SK-N-SH (cell line): ENCODE measurements around the gene CDO1. TPM values are rescaled to one million over a fixed set of nuclear protein-coding genes. Genes with fewer than 3 reads are reported as not detected.

Experiments used
- CTCF ChIA-PET: fragments of 300-600, 350-600 bp; formaldehyde crosslinking; extraction: SDS; loops from one replicate; lab custom pipeline; 2021; lab: Yijun Ruan, JAX
- POLR2A ChIA-PET: fragments of 350-600 bp; sonication (Branson Sonifier 250); formaldehyde crosslinking; extraction: SDS; loops from one replicate; lab custom pipeline; 2020; ENCODE audit warnings: antibody characterized with exemption, inconsistent platforms; lab: Yijun Ruan, JAX
- DNase-seq: peaks from one replicate; pipeline ENCODE4 v3.0.0; 2012
- H2AFZ ChIP-seq: fragments of 200-600 bp; sonication (generic); 2 replicates; pipeline ENCODE4 v1.8.1; 2016; ENCODE audit warnings: antibody characterized with exemption, mild to moderate bottlenecking, low read depth
- H3F3A ChIP-seq: fragments of 200-600 bp; sonication (generic); replicated peaks from 2 replicates; pipeline ENCODE3; 2016; ENCODE audit warnings: antibody characterized with exemption, mild to moderate bottlenecking; ENCODE audit not compliant: insufficient read depth
- H3K27ac ChIP-seq, 2 experiments: fragments of 200-500 bp in 1 of 2; fragments of 200-600 bp in 1 of 2; sonication (Bioruptor generic) in 1 of 2; sonication (generic), shearing (Covaris generic) in 1 of 2; 2 replicates each; pipeline versions ENCODE4 v1.5.1 to v1.6.1; 2014 to 2016; ENCODE audit warnings: low read depth in 2 of 2, inconsistent platforms in 1 of 2, low read length in 1 of 2, mild to moderate bottlenecking in 1 of 2, mixed read lengths in 1 of 2
- H3K27me3 ChIP-seq: fragments of 200-600 bp; sonication (generic), shearing (Covaris generic); 2 replicates; pipeline ENCODE4 v1.6.1; 2016; ENCODE audit warnings: mixed run types; ENCODE audit not compliant: insufficient read depth
- H3K36me3 ChIP-seq, 2 experiments: fragments of 200-500 bp in 1 of 2; fragments of 200-600 bp in 1 of 2; sonication (Bioruptor generic) in 1 of 2; sonication (generic) in 1 of 2; replicated peaks in 1 of 2; 2 replicates each; pipeline versions ENCODE3 to v1.5.1; 2014 to 2016; ENCODE audit warnings: low read length in 1 of 2, mild to moderate bottlenecking in 1 of 2; ENCODE audit not compliant: insufficient read depth in 2 of 2, control insufficient read depth in 1 of 2
- H3K4me1 ChIP-seq, 2 experiments: fragments of 200-500 bp in 1 of 2; fragments of 200-600 bp in 1 of 2; sonication (Bioruptor generic) in 1 of 2; sonication (generic), shearing (Covaris generic) in 1 of 2; 2 replicates each; pipeline versions ENCODE4 v1.5.1 to v1.6.1; 2014 to 2016; ENCODE audit warnings: low read depth in 1 of 2, low read length in 1 of 2, mixed run types in 1 of 2; ENCODE audit not compliant: insufficient read depth in 2 of 2, control insufficient read depth in 1 of 2
- H3K4me2 ChIP-seq: fragments of 200-600 bp; sonication (generic), shearing (Covaris generic); 2 replicates; pipeline ENCODE4 v1.6.1; 2017; ENCODE audit warnings: mixed run types
- H3K4me3 ChIP-seq, 2 experiments: fragments of 200-500 bp in 1 of 2; fragments of 200-600 bp in 1 of 2; sonication (Bioruptor generic) in 1 of 2; sonication (generic), shearing (Covaris generic) in 1 of 2; 2 replicates each; pipeline versions ENCODE4 v1.5.1 to v1.8.1; 2014 to 2016; ENCODE audit warnings: low read depth in 2 of 2, inconsistent platforms in 1 of 2, low read length in 1 of 2, mild to moderate bottlenecking in 1 of 2, mixed read lengths in 1 of 2, moderate library complexity in 1 of 2
- H3K79me2 ChIP-seq: fragments of 200-600 bp; sonication (generic); 2 replicates; pipeline ENCODE4 v1.8.1; 2017; ENCODE audit warnings: mild to moderate bottlenecking; ENCODE audit not compliant: insufficient read depth
- H3K9ac ChIP-seq: fragments of 200-600 bp; sonication (generic); 2 replicates; pipeline ENCODE4 v1.6.1; 2017; ENCODE audit warnings: mixed run types
- H3K9me2 ChIP-seq: fragments of 200-600 bp; sonication (generic); 2 replicates; pipeline ENCODE4 v1.6.1; 2017; ENCODE audit warnings: mixed run types
- H3K9me3 ChIP-seq: fragments of 200-600 bp; sonication (generic); 2 replicates; pipeline ENCODE4 v1.6.1; 2017; ENCODE audit warnings: mixed run types, mild to moderate bottlenecking, moderate library complexity
- H4K20me1 ChIP-seq: fragments of 200-600 bp; sonication (generic); 2 replicates; pipeline ENCODE4 v1.6.1; 2017; ENCODE audit warnings: mild to moderate bottlenecking, mixed run types; ENCODE audit not compliant: insufficient read depth
- CTCF ChIP-seq: fragments of 200-600 bp; sonication (generic); IDR thresholded peaks from 2 replicates; pipeline ENCODE4 v1.6.1; 2017; ENCODE audit warnings: antibody characterized with exemption, mild to moderate bottlenecking, moderate library complexity
- FOXJ3 ChIP-seq: sonication (generic); formaldehyde crosslinking; IDR thresholded peaks from 2 replicates; pipeline ENCODE4 v1.5.1; 2020; ENCODE audit warnings: mild to moderate bottlenecking, missing genetic modification reagents
- FOXM1 ChIP-seq: IDR thresholded peaks from 2 replicates; pipeline ENCODE4 v1.4.0; 2012; ENCODE audit warnings: low read depth, mild to moderate bottlenecking
- GABPA ChIP-seq: IDR thresholded peaks from 2 replicates; pipeline ENCODE4 v1.4.0; 2012; ENCODE audit warnings: low read depth, mild to moderate bottlenecking
- JUND ChIP-seq: IDR thresholded peaks from 2 replicates; pipeline ENCODE4 v1.4.0; 2012
- RAD21 ChIP-seq: IDR thresholded peaks from 2 replicates; pipeline ENCODE4 v1.6.1; 2012; ENCODE audit warnings: mild to moderate bottlenecking, low read length
- RFX5 ChIP-seq: IDR thresholded peaks from 2 replicates; pipeline ENCODE4 v1.6.1; 2012; ENCODE audit warnings: mild to moderate bottlenecking, improper control_type of control experiment, low read length
- SIN3A ChIP-seq: IDR thresholded peaks from 2 replicates; pipeline ENCODE4 v1.6.1; 2012; ENCODE audit warnings: low read depth, mild to moderate bottlenecking, low read length, moderate library complexity, borderline replicate concordance
- SMC3 ChIP-seq: IDR thresholded peaks from 2 replicates; pipeline ENCODE4 v1.6.1; 2012; ENCODE audit warnings: low read depth, low read length, improper control_type of control experiment
- USF1 ChIP-seq: IDR thresholded peaks from 2 replicates; pipeline ENCODE4 v1.4.0; 2012; ENCODE audit warnings: low read depth, borderline replicate concordance
- USF2 ChIP-seq: fragments of 150-350 bp; IDR thresholded peaks from 2 replicates; pipeline ENCODE4 v1.6.1; 2017; ENCODE audit warnings: antibody characterized with exemption, low read length, low read depth, borderline replicate concordance
- YY1 ChIP-seq: IDR thresholded peaks from 2 replicates; pipeline ENCODE4 v1.4.0; 2012; ENCODE audit warnings: low read depth, mild to moderate bottlenecking
- WGBS: methylation state at CpG from one replicate; pipeline ENCODE4 v1.1.6; 2017; ENCODE audit warnings: low lambda C conversion rate; 5-methylcytosine and 5-hydroxymethylcytosine counted together
- polyA plus RNA-seq, 3 experiments: library from polyadenylated mRNA; depleted of rRNA; stranded (reverse); fragments of >200 nt; gene quantifications; 2 replicates each; pipeline ENCODE4 v1.2.3, GENCODE V29; 2012

CDO1 gene
- polyA plus RNA-seq, 1 of the 3 experiments (the other 2 are of a cell fraction), result 3.1 TPM

- Histone ChIP-seq H3F3A (peaks cover 9% of the 10 kb centered on the region), H3K9me3 (no peaks in the 10 kb centered on the region), H3K27me3 (no peaks in the 10 kb centered on the region), H3K9me2 (no peaks in the 10 kb centered on the region), H3K27ac (peak overlapping the region in 1 of 2 experiments; percentile 6; a peak in 1 of 4 replicates), H3K4me2 (peak overlapping the region; percentile 88), H4K20me1 (peaks cover 36% of the 10 kb centered on the region), H3K79me2 (peaks cover 79% of the 10 kb centered on the region), H2AFZ (no peak overlapping the region), H3K9ac (no peak overlapping the region), H3K36me3 (peaks cover 39 to 43% of the 10 kb centered on the region in 2 experiments), H3K4me1 (peaks cover 9 to 18% of the 10 kb centered on the region in 2 experiments; a peak in 3 of 4 replicates), H3K4me3 (peak overlapping the region in 1 of 2 experiments; percentile 54; a peak in 1 of 4 replicates)
- ChIA-PET POLR2A (interaction anchor here (0.7 kb wide), 1 partner anchor 54 kb away, joined by 3 read pairs; no protein-coding TSS in a partner anchor), CTCF (interaction anchor here (0.6 to 3.5 kb wide), 13 partner anchors 8 to 229 kb away, joined by 3 to 31 read pairs (median 3); no protein-coding TSS in a partner anchor)
- peak; percentile 47 for DNase-seq
- 34% methylated on average over 10 of the region's 10 CpGs for WGBS
- TF ChIP-seq RAD21 (peak; percentile 71), FOXM1 (no peak), RFX5 (no peak), SMC3 (peak; percentile 42; the same call in 1 of the 2 replicates), CTCF (peak; percentile 69)
These were observed 22.5 kb upstream of the CDO1 start for GRCh38 chr5:115838885-115839518.

GRCh38 chr5:115835481-115835880 is 19.0 kb upstream of the CDO1 start:
- H3K4me2 ChIP-seq, result no peak overlapping the region
- H4K20me1 ChIP-seq, result peaks cover 23% of the 10 kb centered on the region
- POLR2A ChIA-PET, result interaction anchor here (1.1 kb wide), 1 partner anchor 201 kb away, joined by 3 read pairs; no protein-coding TSS in a partner anchor
- no peaks in the 10 kb centered on the region for H3K9me2 ChIP-seq
- H3K9me3 ChIP-seq, result no peaks in the 10 kb centered on the region
- H3F3A ChIP-seq, result peaks cover 30% of the 10 kb centered on the region
- peaks cover 68 to 76% of the 10 kb centered on the region in 2 experiments for H3K36me3 ChIP-seq
- no peak for DNase-seq
- no peak for TF ChIP-seq FOXJ3 (CRISPR knock-in tag)
- TF ChIP-seq YY1, result no peak
- no peak for TF ChIP-seq USF1
- TF ChIP-seq USF2, result no peak
- TF ChIP-seq GABPA, result no peak
- no peak for TF ChIP-seq SIN3A
- TF ChIP-seq JUND, result no peak
- TF ChIP-seq, all 33 proteins: peak for 0
- no peaks in the 10 kb centered on the region for H3K27me3 ChIP-seq
- H3K4me3 ChIP-seq, result no peak overlapping the region
- H3K27ac ChIP-seq, result no peak overlapping the region
- H3K79me2 ChIP-seq, result peaks cover 52% of the 10 kb centered on the region
- WGBS, result 93% methylated on average over 4 of the region's 4 CpGs
- CTCF ChIA-PET, result interaction anchor here (1.2 to 2.5 kb wide), 2 partner anchors 201 to 232 kb away, joined by 3 to 19 read pairs; no protein-coding TSS in a partner anchor
- H3K4me1 ChIP-seq, result peaks cover 5 to 16% of the 10 kb centered on the region in 2 experiments; a peak in 2 of 4 replicates
- no peak overlapping the region for H3K9ac ChIP-seq
- H2AFZ ChIP-seq, result no peak overlapping the region
